H9 (cell line): ENCODE data around the gene CSRP3. TPM values are rescaled to one million over a fixed set of nuclear protein-coding genes. Genes with fewer than 3 reads are reported as not detected.

Experiments used
- DNase-seq: peaks from one replicate; pipeline ENCODE4 v3.0.0-alpha.2; 2017
- H2AFZ ChIP-seq: one replicate; pipeline ENCODE4 v1.6.1; 2013; ENCODE audit warnings: mild to moderate bottlenecking, low read length, control low read depth, moderate library complexity
- H2AK5ac ChIP-seq: 2 replicates; pipeline ENCODE4 v1.6.1; 2013; ENCODE audit warnings: low read length, control low read depth, mixed read lengths; ENCODE audit not compliant: insufficient read length
- H2BK120ac ChIP-seq: one replicate; pipeline ENCODE4 v1.6.1; 2013; ENCODE audit warnings: low read depth, mild to moderate bottlenecking, low read length, control low read depth, inconsistent platforms; ENCODE audit not compliant: poor library complexity, severe bottlenecking
- H2BK12ac ChIP-seq: 2 replicates; pipeline ENCODE4 v1.6.1; 2013; ENCODE audit warnings: low read length, control low read depth, mixed read lengths, low read depth; ENCODE audit not compliant: insufficient read length
- H2BK15ac ChIP-seq: 2 replicates; pipeline ENCODE4 v1.6.1; 2013; ENCODE audit warnings: low read depth, low read length, control low read depth
- H2BK20ac ChIP-seq: one replicate; pipeline ENCODE4 v1.6.1; 2013; ENCODE audit warnings: low read depth, mild to moderate bottlenecking, low read length, control low read depth, inconsistent platforms; ENCODE audit not compliant: poor library complexity, severe bottlenecking
- H2BK5ac ChIP-seq: 2 replicates; pipeline ENCODE4 v1.6.1; 2013; ENCODE audit warnings: low read length, control low read depth, mixed read lengths; ENCODE audit not compliant: insufficient read length
- H3K14ac ChIP-seq: 2 replicates; pipeline ENCODE4 v1.6.1; 2013; ENCODE audit warnings: low read length, control low read depth; ENCODE audit not compliant: insufficient read depth
- H3K18ac ChIP-seq: 2 replicates; pipeline ENCODE4 v1.6.1; 2013; ENCODE audit warnings: low read depth, mild to moderate bottlenecking, mixed read lengths, low read length, control low read depth; ENCODE audit not compliant: insufficient read length
- H3K23ac ChIP-seq: 2 replicates; pipeline ENCODE4 v1.6.1; 2013; ENCODE audit warnings: low read length, control low read depth, mixed read lengths, low read depth; ENCODE audit not compliant: insufficient read length
- H3K23me2 ChIP-seq: 2 replicates; pipeline ENCODE4 v1.6.1; 2013; ENCODE audit warnings: low read depth, mild to moderate bottlenecking, mixed read lengths, low read length, control low read depth; ENCODE audit not compliant: insufficient read length, poor library complexity, severe bottlenecking
- H3K27ac ChIP-seq: 2 replicates; pipeline ENCODE4 v1.5.1; 2013; ENCODE audit warnings: low read length, control low read depth, mixed read lengths, low read depth; ENCODE audit not compliant: insufficient read length
- H3K27me3 ChIP-seq: 2 replicates; pipeline ENCODE4 v1.6.1; 2013; ENCODE audit warnings: low read length, control low read depth, inconsistent platforms; ENCODE audit not compliant: insufficient read depth
- H3K4ac ChIP-seq: 2 replicates; pipeline ENCODE4 v1.6.1; 2013; ENCODE audit warnings: low read depth, mild to moderate bottlenecking, control low read depth, inconsistent platforms, low read length, moderate library complexity
- H3K4me1 ChIP-seq: 2 replicates; pipeline ENCODE4 v1.6.1; 2013; ENCODE audit warnings: low read length, control low read depth, inconsistent platforms; ENCODE audit not compliant: insufficient read depth
- H3K4me2 ChIP-seq: 2 replicates; pipeline ENCODE4 v1.6.1; 2013; ENCODE audit warnings: low read length, control low read depth, mixed read lengths; ENCODE audit not compliant: insufficient read length, insufficient read depth
- H3K56ac ChIP-seq: 2 replicates; pipeline ENCODE4 v1.6.1; 2013; ENCODE audit warnings: low read depth, mild to moderate bottlenecking, mixed read lengths, low read length, control low read depth; ENCODE audit not compliant: insufficient read length
- H3K79me1 ChIP-seq: 2 replicates; pipeline ENCODE4 v1.6.1; 2013; ENCODE audit warnings: low read depth, mild to moderate bottlenecking, moderate library complexity, low read length, control low read depth, inconsistent platforms; ENCODE audit not compliant: insufficient read depth, poor library complexity, severe bottlenecking
- H3K79me2 ChIP-seq: 2 replicates; pipeline ENCODE4 v1.6.1; 2013; ENCODE audit warnings: low read length, control low read depth, inconsistent platforms; ENCODE audit not compliant: insufficient read depth
- H3K9ac ChIP-seq: 2 replicates; pipeline ENCODE4 v1.6.1; 2013; ENCODE audit warnings: low read length, control low read depth, mixed read lengths; ENCODE audit not compliant: insufficient read length; ENCODE audit errors: extremely low read depth
- H3K9me3 ChIP-seq: one replicate; pipeline ENCODE4 v1.6.1; 2013; ENCODE audit warnings: low read depth, low read length, inconsistent platforms; ENCODE audit not compliant: control insufficient read depth
- H3T11ph ChIP-seq: one replicate; pipeline ENCODE4 v1.6.1; 2013; ENCODE audit warnings: mild to moderate bottlenecking, low read length, control low read depth, inconsistent platforms
- H4K20me1 ChIP-seq: one replicate; pipeline ENCODE4 v1.6.1; 2013; ENCODE audit not compliant: control insufficient read depth, insufficient read length, insufficient read depth
- H4K5ac ChIP-seq: 2 replicates; pipeline ENCODE4 v1.6.1; 2013; ENCODE audit warnings: low read depth, mild to moderate bottlenecking, mixed read lengths, low read length, control low read depth; ENCODE audit not compliant: insufficient read length
- H4K8ac ChIP-seq: replicated peaks from 2 replicates; pipeline ENCODE4 v1.6.1; 2013; ENCODE audit warnings: low read length, control low read depth, mixed read lengths, low read depth; ENCODE audit not compliant: insufficient read length
- H4K91ac ChIP-seq: 2 replicates; pipeline ENCODE4 v1.6.1; 2013; ENCODE audit warnings: low read depth, mild to moderate bottlenecking, moderate library complexity, mixed read lengths, low read length, control low read depth; ENCODE audit not compliant: insufficient read length
- H3K27ac Mint-ChIP-seq, 3 experiments: 2 replicates in 2 of 3; 3 replicates in 1 of 3; pipeline ENCODE4 v1.8.0; 2020 to 2021; ENCODE audit warnings: mixed read lengths in 3 of 3, mild to moderate bottlenecking in 1 of 3, moderate library complexity in 1 of 3
- H3K27me3 Mint-ChIP-seq: 2 replicates; pipeline ENCODE4 v1.8.0; 2021; ENCODE audit warnings: low read depth, mild to moderate bottlenecking, moderate library complexity, mixed read lengths
- H3K36me3 Mint-ChIP-seq, 3 experiments: 2 replicates in 2 of 3; 3 replicates in 1 of 3; pipeline ENCODE4 v1.8.0; 2020 to 2021; ENCODE audit warnings: low read depth in 3 of 3, mixed read lengths in 3 of 3; ENCODE audit not compliant: insufficient read depth in 1 of 3
- H3K4me1 Mint-ChIP-seq, 2 experiments: 2 replicates each; pipeline ENCODE4 v1.8.0; 2020; ENCODE audit warnings: mixed read lengths in 2 of 2
- H3K4me3 Mint-ChIP-seq, 2 experiments: 2 replicates in 1 of 2; 3 replicates in 1 of 2; pipeline ENCODE4 v1.8.0; 2020 to 2021; ENCODE audit warnings: mild to moderate bottlenecking in 2 of 2, mixed read lengths in 2 of 2, moderate library complexity in 1 of 2
- H3K9me3 Mint-ChIP-seq, 2 experiments: 2 replicates in 1 of 2; 3 replicates in 1 of 2; pipeline ENCODE4 v1.8.0; 2020; ENCODE audit warnings: mild to moderate bottlenecking in 2 of 2, mixed read lengths in 2 of 2, moderate library complexity in 1 of 2
- WGBS: extraction: QIAGEN DNeasy Blood & Tissue Kit; methylation state at CpG from one replicate; pipeline ENCODE4 v1.1.7; 2013; ENCODE audit warnings: missing lambda C conversion rate, low lambda C conversion rate, mixed read lengths; ENCODE audit not compliant: insufficient read length; ENCODE audit errors: extremely low coverage; 5-methylcytosine and 5-hydroxymethylcytosine counted together
- total RNA-seq: library from RNA; stranded (reverse); gene quantifications from 2 replicates; pipeline ENCODE4 v1.2.1, GENCODE V29; 2021
- TF ChIP-seq, protein P1 (sequence below): fragments of 200-600 bp; sonication (generic); conservative IDR thresholded peaks from 3 replicates; pipeline ENCODE4 v1.8.0; 2021; ENCODE audit warnings: antibody characterized with exemption, mild to moderate bottlenecking

The CSRP3 gene
- total RNA-seq, 1 experiment from 2014 or later, result not detected

DNA sequence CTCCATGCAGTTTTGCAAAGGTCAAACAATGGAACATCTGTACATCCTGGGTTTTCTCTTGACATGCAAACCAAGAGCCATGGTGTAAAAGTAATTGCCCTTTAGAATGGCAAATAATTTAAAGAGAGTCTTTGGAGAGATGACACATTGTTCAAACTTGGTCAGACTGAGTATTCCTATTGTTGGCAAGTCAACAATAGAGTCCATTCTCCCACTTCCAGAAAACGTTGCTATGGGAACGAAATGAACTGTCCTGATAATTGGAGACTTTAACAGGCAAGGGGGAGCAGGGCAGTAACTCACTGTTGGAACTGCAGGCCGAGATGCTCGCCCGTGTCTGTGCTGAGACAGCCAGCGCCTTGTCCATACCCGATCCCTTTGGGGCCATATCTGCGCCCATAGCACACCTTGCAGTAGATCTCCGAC lies 13.9 kb downstream of the CSRP3 start:
- no peak overlapping the region for H2BK120ac ChIP-seq
- H3K23me2 ChIP-seq, result no peaks in the 10 kb centered on the region
- Mint-ChIP-seq H3K9me3 (no peaks in the 10 kb centered on the region), H3K4me1 (peaks cover 5 to 6% of the 10 kb centered on the region in 2 experiments; a peak in 3 of 4 replicates), H3K36me3 (no peaks in the 10 kb centered on the region), H3K4me3 (no peak overlapping the region), H3K27ac (no peak overlapping the region), H3K27me3 (no peaks in the 10 kb centered on the region; the same call in 1 of the 2 replicates)
- H2BK20ac ChIP-seq, result no peak overlapping the region
- TF ChIP-seq, protein P1, sequence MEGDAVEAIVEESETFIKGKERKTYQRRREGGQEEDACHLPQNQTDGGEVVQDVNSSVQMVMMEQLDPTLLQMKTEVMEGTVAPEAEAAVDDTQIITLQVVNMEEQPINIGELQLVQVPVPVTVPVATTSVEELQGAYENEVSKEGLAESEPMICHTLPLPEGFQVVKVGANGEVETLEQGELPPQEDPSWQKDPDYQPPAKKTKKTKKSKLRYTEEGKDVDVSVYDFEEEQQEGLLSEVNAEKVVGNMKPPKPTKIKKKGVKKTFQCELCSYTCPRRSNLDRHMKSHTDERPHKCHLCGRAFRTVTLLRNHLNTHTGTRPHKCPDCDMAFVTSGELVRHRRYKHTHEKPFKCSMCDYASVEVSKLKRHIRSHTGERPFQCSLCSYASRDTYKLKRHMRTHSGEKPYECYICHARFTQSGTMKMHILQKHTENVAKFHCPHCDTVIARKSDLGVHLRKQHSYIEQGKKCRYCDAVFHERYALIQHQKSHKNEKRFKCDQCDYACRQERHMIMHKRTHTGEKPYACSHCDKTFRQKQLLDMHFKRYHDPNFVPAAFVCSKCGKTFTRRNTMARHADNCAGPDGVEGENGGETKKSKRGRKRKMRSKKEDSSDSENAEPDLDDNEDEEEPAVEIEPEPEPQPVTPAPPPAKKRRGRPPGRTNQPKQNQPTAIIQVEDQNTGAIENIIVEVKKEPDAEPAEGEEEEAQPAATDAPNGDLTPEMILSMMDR, result no peak
- H2BK5ac ChIP-seq, result no peak overlapping the region
- no peaks in the 10 kb centered on the region for H3K79me1 ChIP-seq
- H3K56ac ChIP-seq, result no peak overlapping the region
- H4K91ac ChIP-seq, result no peak overlapping the region
- H3K4me2 ChIP-seq, result no peak overlapping the region
- no peak overlapping the region for H4K5ac ChIP-seq
- no peak overlapping the region for H3K18ac ChIP-seq
- no CpG with 5 or more reads among the region's 9 CpGs for WGBS
- DNase-seq, result no peak
- no peak overlapping the region for H3K23ac ChIP-seq
- no peak overlapping the region for H3K9ac ChIP-seq
- H3K14ac ChIP-seq, result no peak overlapping the region
- no peaks in the 10 kb centered on the region for H3K27me3 ChIP-seq
- H3K79me2 ChIP-seq, result no peaks in the 10 kb centered on the region
- no peak overlapping the region for H2AFZ ChIP-seq
- H2AK5ac ChIP-seq, result no peak overlapping the region
- no peaks in the 10 kb centered on the region for H3K9me3 ChIP-seq
- no peaks in the 10 kb centered on the region for H4K20me1 ChIP-seq
- H3T11ph ChIP-seq, result no peak overlapping the region
- H2BK12ac ChIP-seq, result no peak overlapping the region
- no peak overlapping the region for H2BK15ac ChIP-seq
- no peak overlapping the region for H3K4ac ChIP-seq
- no peak overlapping the region for H4K8ac ChIP-seq
- no peak overlapping the region for H3K27ac ChIP-seq
- H3K4me1 ChIP-seq, result no peaks in the 10 kb centered on the region
